K562 (cell line): Measurements from ENCODE around the gene ZNF500. TPM values are rescaled to one million over a fixed set of nuclear protein-coding genes. Genes with fewer than 3 reads are reported as not detected.

Experiments used
- DACH1 ChIP-seq: fragments of 450-650 bp; IDR thresholded peaks from 2 replicates; pipeline ENCODE4 v1.6.1; 2018; ENCODE audit not compliant: partially characterized antibody
- ZNF282 ChIP-seq: sonication (generic); formaldehyde crosslinking; IDR thresholded peaks from 2 replicates; pipeline ENCODE4 v1.8.1; 2023; ENCODE audit warnings: missing genetic modification reagents
- polyA plus RNA-seq, 8 experiments: library from polyadenylated mRNA; depleted of rRNA in 4 of 8; stranded (reverse) in 5 of 8; unstranded in 3 of 8; fragments of >200 nt; fragmentation: Nextera tagmentation in 2 of 8; fragmentation: Illumina TruSeq in 1 of 8; extraction: Ambion mirVana in 2 of 8; extraction: Trizol in 1 of 8; gene quantifications; 2 replicates each; pipeline versions ENCODE4 v1.2.1 to v1.2.3, GENCODE V29; 2011 to 2014; ENCODE audit warnings: inconsistent platforms in 1 of 8, missing spikeins in 1 of 8
- total RNA-seq, 7 experiments: library from RNA; depleted of rRNA in 6 of 7; stranded (reverse); fragments of >200 nt in 6 of 7; fragmentation: Illumina TruSeq in 2 of 7; extraction: Trizol in 2 of 7; gene quantifications; 2 replicates each; pipeline versions ENCODE4 v1.2.1 to v1.2.3, GENCODE V29; 2011 to 2021; ENCODE audit warnings: low replicate concordance in 1 of 7
- TF ChIP-seq, protein P1 (sequence below): fragments of 200-600 bp; sonication (generic); IDR thresholded peaks from one replicate; pipeline ENCODE4 v1.6.1; 2012; ENCODE audit warnings: mild to moderate bottlenecking, low read depth, low read length, inconsistent platforms

ZNF500 gene
- total and polyA plus RNA-seq, 9 of the 15 experiments (the other 6 are each of a cell fraction or from before 2014, with no cell fraction given), result 0.80 to 20.8 (median 5.3) TPM

GRCh38 chr16:4729876-4730275 is 37.1 kb downstream of the ZNF500 start (continued):
- TF ChIP-seq, protein P1, sequence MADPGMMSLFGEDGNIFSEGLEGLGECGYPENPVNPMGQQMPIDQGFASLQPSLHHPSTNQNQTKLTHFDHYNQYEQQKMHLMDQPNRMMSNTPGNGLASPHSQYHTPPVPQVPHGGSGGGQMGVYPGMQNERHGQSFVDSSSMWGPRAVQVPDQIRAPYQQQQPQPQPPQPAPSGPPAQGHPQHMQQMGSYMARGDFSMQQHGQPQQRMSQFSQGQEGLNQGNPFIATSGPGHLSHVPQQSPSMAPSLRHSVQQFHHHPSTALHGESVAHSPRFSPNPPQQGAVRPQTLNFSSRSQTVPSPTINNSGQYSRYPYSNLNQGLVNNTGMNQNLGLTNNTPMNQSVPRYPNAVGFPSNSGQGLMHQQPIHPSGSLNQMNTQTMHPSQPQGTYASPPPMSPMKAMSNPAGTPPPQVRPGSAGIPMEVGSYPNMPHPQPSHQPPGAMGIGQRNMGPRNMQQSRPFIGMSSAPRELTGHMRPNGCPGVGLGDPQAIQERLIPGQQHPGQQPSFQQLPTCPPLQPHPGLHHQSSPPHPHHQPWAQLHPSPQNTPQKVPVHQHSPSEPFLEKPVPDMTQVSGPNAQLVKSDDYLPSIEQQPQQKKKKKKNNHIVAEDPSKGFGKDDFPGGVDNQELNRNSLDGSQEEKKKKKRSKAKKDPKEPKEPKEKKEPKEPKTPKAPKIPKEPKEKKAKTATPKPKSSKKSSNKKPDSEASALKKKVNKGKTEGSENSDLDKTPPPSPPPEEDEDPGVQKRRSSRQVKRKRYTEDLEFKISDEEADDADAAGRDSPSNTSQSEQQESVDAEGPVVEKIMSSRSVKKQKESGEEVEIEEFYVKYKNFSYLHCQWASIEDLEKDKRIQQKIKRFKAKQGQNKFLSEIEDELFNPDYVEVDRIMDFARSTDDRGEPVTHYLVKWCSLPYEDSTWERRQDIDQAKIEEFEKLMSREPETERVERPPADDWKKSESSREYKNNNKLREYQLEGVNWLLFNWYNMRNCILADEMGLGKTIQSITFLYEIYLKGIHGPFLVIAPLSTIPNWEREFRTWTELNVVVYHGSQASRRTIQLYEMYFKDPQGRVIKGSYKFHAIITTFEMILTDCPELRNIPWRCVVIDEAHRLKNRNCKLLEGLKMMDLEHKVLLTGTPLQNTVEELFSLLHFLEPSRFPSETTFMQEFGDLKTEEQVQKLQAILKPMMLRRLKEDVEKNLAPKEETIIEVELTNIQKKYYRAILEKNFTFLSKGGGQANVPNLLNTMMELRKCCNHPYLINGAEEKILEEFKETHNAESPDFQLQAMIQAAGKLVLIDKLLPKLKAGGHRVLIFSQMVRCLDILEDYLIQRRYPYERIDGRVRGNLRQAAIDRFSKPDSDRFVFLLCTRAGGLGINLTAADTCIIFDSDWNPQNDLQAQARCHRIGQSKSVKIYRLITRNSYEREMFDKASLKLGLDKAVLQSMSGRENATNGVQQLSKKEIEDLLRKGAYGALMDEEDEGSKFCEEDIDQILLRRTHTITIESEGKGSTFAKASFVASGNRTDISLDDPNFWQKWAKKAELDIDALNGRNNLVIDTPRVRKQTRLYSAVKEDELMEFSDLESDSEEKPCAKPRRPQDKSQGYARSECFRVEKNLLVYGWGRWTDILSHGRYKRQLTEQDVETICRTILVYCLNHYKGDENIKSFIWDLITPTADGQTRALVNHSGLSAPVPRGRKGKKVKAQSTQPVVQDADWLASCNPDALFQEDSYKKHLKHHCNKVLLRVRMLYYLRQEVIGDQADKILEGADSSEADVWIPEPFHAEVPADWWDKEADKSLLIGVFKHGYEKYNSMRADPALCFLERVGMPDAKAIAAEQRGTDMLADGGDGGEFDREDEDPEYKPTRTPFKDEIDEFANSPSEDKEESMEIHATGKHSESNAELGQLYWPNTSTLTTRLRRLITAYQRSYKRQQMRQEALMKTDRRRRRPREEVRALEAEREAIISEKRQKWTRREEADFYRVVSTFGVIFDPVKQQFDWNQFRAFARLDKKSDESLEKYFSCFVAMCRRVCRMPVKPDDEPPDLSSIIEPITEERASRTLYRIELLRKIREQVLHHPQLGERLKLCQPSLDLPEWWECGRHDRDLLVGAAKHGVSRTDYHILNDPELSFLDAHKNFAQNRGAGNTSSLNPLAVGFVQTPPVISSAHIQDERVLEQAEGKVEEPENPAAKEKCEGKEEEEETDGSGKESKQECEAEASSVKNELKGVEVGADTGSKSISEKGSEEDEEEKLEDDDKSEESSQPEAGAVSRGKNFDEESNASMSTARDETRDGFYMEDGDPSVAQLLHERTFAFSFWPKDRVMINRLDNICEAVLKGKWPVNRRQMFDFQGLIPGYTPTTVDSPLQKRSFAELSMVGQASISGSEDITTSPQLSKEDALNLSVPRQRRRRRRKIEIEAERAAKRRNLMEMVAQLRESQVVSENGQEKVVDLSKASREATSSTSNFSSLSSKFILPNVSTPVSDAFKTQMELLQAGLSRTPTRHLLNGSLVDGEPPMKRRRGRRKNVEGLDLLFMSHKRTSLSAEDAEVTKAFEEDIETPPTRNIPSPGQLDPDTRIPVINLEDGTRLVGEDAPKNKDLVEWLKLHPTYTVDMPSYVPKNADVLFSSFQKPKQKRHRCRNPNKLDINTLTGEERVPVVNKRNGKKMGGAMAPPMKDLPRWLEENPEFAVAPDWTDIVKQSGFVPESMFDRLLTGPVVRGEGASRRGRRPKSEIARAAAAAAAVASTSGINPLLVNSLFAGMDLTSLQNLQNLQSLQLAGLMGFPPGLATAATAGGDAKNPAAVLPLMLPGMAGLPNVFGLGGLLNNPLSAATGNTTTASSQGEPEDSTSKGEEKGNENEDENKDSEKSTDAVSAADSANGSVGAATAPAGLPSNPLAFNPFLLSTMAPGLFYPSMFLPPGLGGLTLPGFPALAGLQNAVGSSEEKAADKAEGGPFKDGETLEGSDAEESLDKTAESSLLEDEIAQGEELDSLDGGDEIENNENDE, result no peak
- TF ChIP-seq DACH1 (no peak), ZNF282 (CRISPR knock-in tag) (no peak)
